MM.1S (cell line): ENCODE results near the gene EMID1.

ENCODE experiments used
- DNase-seq: peaks from one replicate; pipeline ENCODE4 v3.0.0-alpha.2; 2015
- H2AFZ ChIP-seq: fragments of 300-600 bp; sonication (generic); 2 replicates; pipeline ENCODE4 v1.6.0; 2016; ENCODE audit warnings: antibody characterized with exemption, low read length
- H3F3A ChIP-seq: fragments of 300-600 bp; sonication (generic); 2 replicates; pipeline ENCODE4 v1.6.1; 2016; ENCODE audit warnings: mild to moderate bottlenecking, antibody characterized with exemption, low read length, moderate library complexity, mixed read lengths; ENCODE audit not compliant: insufficient read depth
- H3K27ac ChIP-seq: fragments of 300-600 bp; sonication (generic); 2 replicates; pipeline ENCODE4 v1.5.1; 2016; ENCODE audit warnings: mild to moderate bottlenecking, low read length
- H3K27me3 ChIP-seq: fragments of 300-600 bp; sonication (generic); replicated peaks from 2 replicates; pipeline ENCODE4 v1.6.0; 2016; ENCODE audit warnings: low read length; ENCODE audit not compliant: insufficient read depth
- H3K36me3 ChIP-seq: fragments of 300-600 bp; sonication (generic); replicated peaks from 2 replicates; pipeline ENCODE4 v1.6.1; 2016; ENCODE audit warnings: mild to moderate bottlenecking, low read length, mixed read lengths; ENCODE audit not compliant: insufficient read depth
- H3K4me1 ChIP-seq: fragments of 300-600 bp; sonication (generic); 2 replicates; pipeline ENCODE4 v1.6.1; 2016; ENCODE audit warnings: low read length, mixed read lengths
- H3K4me2 ChIP-seq: fragments of 300-600 bp; sonication (generic); 2 replicates; pipeline ENCODE4 v1.6.0; 2016; ENCODE audit warnings: low read depth, low read length
- H3K4me3 ChIP-seq: fragments of 300-600 bp; sonication (generic); 2 replicates; pipeline ENCODE4 v1.5.1; 2016; ENCODE audit warnings: low read length, mixed read lengths
- H3K79me2 ChIP-seq: fragments of 300-600 bp; sonication (generic); 2 replicates; pipeline ENCODE4 v1.6.1; 2016; ENCODE audit warnings: mixed run types, low read length, mixed read lengths
- H3K9ac ChIP-seq: fragments of 300-600 bp; sonication (generic); 2 replicates; pipeline ENCODE4 v1.6.1; 2016; ENCODE audit warnings: low read length, mixed read lengths
- H3K9me2 ChIP-seq: fragments of 300-600 bp; sonication (generic); replicated peaks from 2 replicates; pipeline ENCODE4 v1.6.1; 2016; ENCODE audit warnings: mild to moderate bottlenecking, low read length, mixed read lengths; ENCODE audit not compliant: insufficient read depth
- H3K9me3 ChIP-seq: fragments of 300-600 bp; sonication (generic); replicated peaks from 2 replicates; pipeline ENCODE4 v1.6.1; 2016; ENCODE audit warnings: mild to moderate bottlenecking, low read length, mixed read lengths; ENCODE audit not compliant: insufficient read depth
- H4K20me1 ChIP-seq: fragments of 300-600 bp; sonication (generic); 2 replicates; pipeline ENCODE4 v1.6.1; 2016; ENCODE audit warnings: mild to moderate bottlenecking, low read length, moderate library complexity, mixed read lengths; ENCODE audit not compliant: insufficient read depth
- EZH2 ChIP-seq: fragments of 300-600 bp; sonication (generic); optimal IDR thresholded peaks from 2 replicates; pipeline ENCODE3; 2017; ENCODE audit warnings: low read depth, mild to moderate bottlenecking, antibody characterized with exemption, low read length, mixed read lengths
- EZH2phosphoT487 ChIP-seq: fragments of 300-600 bp; sonication (generic); IDR thresholded peaks from 2 replicates; pipeline ENCODE4 v1.6.1; 2018; ENCODE audit warnings: antibody characterized with exemption, low read length
- TF ChIP-seq, protein P1 (sequence below): fragments of 300-600 bp; sonication (generic); IDR thresholded peaks from 2 replicates; pipeline ENCODE4 v1.5.1; 2016; ENCODE audit warnings: antibody characterized with exemption, low read length, mixed read lengths

EMID1 gene

DNA sequence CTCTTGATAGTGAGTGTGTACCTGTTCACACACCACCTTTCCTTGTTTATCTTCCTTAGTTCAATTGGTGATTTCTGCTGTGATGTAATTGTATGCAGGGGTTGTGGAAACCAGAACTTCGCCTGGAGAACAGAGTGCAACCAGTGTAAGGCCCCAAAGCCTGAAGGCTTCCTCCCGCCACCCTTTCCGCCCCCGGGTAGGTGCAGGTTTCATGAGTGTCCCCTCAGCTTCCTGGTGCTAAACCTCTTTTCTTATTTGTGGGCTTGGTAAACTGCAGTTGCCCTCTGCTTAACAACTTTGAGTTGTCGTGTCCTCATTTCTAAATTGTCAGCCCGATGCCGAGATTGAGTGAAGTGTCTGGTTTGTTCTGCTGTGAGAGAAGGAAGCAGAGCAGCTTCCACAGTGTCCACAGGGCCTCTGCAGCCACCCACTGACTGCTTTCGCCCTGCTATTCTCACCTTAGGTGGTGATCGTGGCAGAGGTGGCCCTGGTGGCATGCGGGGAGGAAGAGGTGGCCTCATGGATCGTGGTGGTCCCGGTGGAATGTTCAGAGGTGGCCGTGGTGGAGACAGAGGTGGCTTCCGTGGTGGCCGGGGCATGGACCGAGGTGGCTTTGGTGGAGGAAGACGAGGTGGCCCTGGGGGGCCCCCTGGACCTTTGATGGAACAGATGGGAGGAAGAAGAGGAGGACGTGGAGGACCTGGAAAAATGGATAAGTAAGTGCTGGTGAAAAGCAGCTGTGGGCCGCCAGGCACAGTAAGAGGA lies 93.6 kb downstream of the EMID1 start:
- H3K36me3 ChIP-seq = peaks cover 43% of the 10 kb centered on the region
- H2AFZ ChIP-seq = no peak overlapping the region

DNA sequence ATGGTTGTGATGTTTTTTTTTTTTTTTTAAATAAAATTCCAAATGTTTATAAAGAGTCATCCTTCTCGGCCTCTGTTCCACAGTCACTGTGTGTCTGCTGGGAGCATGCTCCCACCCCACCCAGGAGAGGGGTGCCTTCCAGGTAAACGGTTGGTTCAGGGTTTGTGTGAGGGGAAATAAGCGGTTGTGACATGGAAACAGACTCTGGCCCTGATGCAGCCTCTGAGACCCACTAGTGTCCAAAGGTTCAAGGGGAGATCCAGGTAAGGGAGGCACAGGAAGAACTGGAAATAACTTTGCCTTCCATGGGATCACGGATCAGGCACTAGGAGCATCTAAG lies 94.7 kb downstream of the EMID1 start:
- H3K9me3 ChIP-seq = no peaks in the 10 kb centered on the region
- H3K4me2 ChIP-seq = no peak overlapping the region
- H3K4me3 ChIP-seq = no peak overlapping the region
- H3K27me3 ChIP-seq = no peaks in the 10 kb centered on the region
- no peak for TF ChIP-seq EZH2phosphoT487
- TF ChIP-seq EZH2 = no peak
- TF ChIP-seq, protein P1, sequence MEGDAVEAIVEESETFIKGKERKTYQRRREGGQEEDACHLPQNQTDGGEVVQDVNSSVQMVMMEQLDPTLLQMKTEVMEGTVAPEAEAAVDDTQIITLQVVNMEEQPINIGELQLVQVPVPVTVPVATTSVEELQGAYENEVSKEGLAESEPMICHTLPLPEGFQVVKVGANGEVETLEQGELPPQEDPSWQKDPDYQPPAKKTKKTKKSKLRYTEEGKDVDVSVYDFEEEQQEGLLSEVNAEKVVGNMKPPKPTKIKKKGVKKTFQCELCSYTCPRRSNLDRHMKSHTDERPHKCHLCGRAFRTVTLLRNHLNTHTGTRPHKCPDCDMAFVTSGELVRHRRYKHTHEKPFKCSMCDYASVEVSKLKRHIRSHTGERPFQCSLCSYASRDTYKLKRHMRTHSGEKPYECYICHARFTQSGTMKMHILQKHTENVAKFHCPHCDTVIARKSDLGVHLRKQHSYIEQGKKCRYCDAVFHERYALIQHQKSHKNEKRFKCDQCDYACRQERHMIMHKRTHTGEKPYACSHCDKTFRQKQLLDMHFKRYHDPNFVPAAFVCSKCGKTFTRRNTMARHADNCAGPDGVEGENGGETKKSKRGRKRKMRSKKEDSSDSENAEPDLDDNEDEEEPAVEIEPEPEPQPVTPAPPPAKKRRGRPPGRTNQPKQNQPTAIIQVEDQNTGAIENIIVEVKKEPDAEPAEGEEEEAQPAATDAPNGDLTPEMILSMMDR = no peak
- no peak overlapping the region for H3K9ac ChIP-seq
- no peak overlapping the region for H2AFZ ChIP-seq
- H3F3A ChIP-seq = peaks cover 54% of the 10 kb centered on the region
- no peaks in the 10 kb centered on the region for H3K4me1 ChIP-seq
- no peak for DNase-seq
- H3K36me3 ChIP-seq = peaks cover 37% of the 10 kb centered on the region
- no peak overlapping the region for H3K27ac ChIP-seq
- H4K20me1 ChIP-seq = peaks cover 10% of the 10 kb centered on the region; the same call in 1 of the 2 replicates
- H3K9me2 ChIP-seq = no peaks in the 10 kb centered on the region
- no peaks in the 10 kb centered on the region; the same call in 1 of the 2 replicates for H3K79me2 ChIP-seq

More for the DNA sequence above, 93.6 kb downstream of the EMID1 start:
- Histone ChIP-seq H3K27me3 (no peaks in the 10 kb centered on the region), H3K27ac (no peak overlapping the region), H3K4me2 (no peak overlapping the region), H3K4me3 (no peak overlapping the region), H3K9me2 (no peaks in the 10 kb centered on the region), H3K9me3 (no peaks in the 10 kb centered on the region), H3F3A (peaks cover 60% of the 10 kb centered on the region), H3K9ac (no peak overlapping the region), H3K79me2 (no peaks in the 10 kb centered on the region; the same call in 1 of the 2 replicates), H4K20me1 (peaks cover 10% of the 10 kb centered on the region; the same call in 1 of the 2 replicates), H3K4me1 (no peaks in the 10 kb centered on the region)
- DNase-seq = no peak
- TF ChIP-seq EZH2 (no peak), EZH2phosphoT487 (no peak)
- TF ChIP-seq, protein P1 = no peak

DNA sequence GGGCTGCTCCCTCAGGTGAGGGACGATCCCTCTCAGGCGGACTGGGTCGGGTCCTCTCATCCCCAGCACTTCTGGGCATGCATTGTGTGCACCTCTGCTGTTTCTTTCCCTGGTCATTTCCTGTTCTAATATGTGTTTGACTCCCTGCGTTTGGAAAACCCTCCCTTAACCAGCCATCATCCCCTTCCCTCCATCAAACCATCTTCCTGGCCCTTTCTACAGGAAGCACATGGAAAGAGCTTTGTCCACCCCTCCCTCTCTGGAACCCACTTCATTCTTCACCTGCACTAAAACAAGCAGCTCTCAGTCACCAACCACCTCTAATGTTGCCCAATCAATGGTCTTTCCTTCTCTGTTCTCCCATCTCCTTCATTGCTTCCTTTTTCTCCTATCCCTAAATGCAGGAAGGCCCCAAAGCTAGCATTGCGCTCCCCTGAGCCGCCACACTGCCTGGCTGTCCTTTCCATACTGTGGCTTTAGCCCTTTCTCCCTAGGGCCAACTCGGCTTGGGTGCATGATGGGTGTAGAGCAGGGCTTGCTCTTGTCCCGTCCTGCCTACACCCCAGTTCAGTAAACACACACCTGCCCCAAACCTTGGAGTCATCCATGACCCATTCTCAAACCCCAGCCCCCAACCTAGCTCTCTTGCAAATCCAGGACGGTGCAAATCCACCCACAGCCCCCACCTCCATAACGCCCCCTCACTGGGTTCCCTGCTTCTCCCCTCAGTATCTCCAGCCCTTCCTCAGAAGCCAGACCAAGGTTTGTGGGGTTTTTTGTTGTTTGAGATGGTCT lies 95.3 kb downstream of the EMID1 start:
- no peaks in the 10 kb centered on the region for H3K27me3 ChIP-seq
- no peak overlapping the region for H3K4me3 ChIP-seq
- H3K9me2 ChIP-seq = no peaks in the 10 kb centered on the region
- no peak for DNase-seq
- no peaks in the 10 kb centered on the region for H3K4me1 ChIP-seq
- no peak overlapping the region for H3K27ac ChIP-seq
- no peak overlapping the region for H3K9ac ChIP-seq
- H3K36me3 ChIP-seq = peaks cover 31% of the 10 kb centered on the region
- H3K4me2 ChIP-seq = no peak overlapping the region
- peaks cover 48% of the 10 kb centered on the region for H3F3A ChIP-seq
- H2AFZ ChIP-seq = no peak overlapping the region
- H4K20me1 ChIP-seq = peaks cover 6% of the 10 kb centered on the region; the same call in 1 of the 2 replicates
- TF ChIP-seq EZH2phosphoT487 (no peak), EZH2 (no peak)
- TF ChIP-seq, protein P1 = no peak
- no peaks in the 10 kb centered on the region for H3K9me3 ChIP-seq
- no peaks in the 10 kb centered on the region for H3K79me2 ChIP-seq
